ENCODE data around the gene TLCD2.
"Not testable (repeated sequence)": the region's sequence is repeated elsewhere in the genome, so short reads cannot be mapped to it uniquely, and the experiment has no call there.

Gene TLCD2

GRCh38 chr17:1686086-1686485 lies 24.1 kb downstream of the TLCD2 start:
- DNase-seq (ENCODE audit: low read depth), result no peak

GRCh38 chr17:1684378-1685189 lies 25.6 kb downstream of the TLCD2 start, which contains the start of gene PRPF8:
PRPF8 (minus strand) TSS chr17:1684867; CDS start chr17:1684571, 296 bp downstream.
- DNase-seq (ENCODE audit: low read depth), result peak; percentile 95

GRCh38 chr17:1683459-1683858 lies 26.7 kb downstream of the TLCD2 start:
- no peak for DNase-seq (ENCODE audit: low read depth)

GRCh38 chr17:1676401-1676800 lies 33.8 kb downstream of the TLCD2 start:
- no peak for DNase-seq (ENCODE audit: low read depth)

GRCh38 chr17:1673041-1673785 lies 37.0 kb downstream of the TLCD2 start:
- no peak for DNase-seq (ENCODE audit: low read depth)

GRCh38 chr17:1663934-1664333 lies 46.2 kb downstream of the TLCD2 start:
- not testable (repeated sequence) for DNase-seq (ENCODE audit: low read depth)

GRCh38 chr17:1661045-1661444 lies 49.1 kb downstream of the TLCD2 start:
- no peak for DNase-seq (ENCODE audit: low read depth)

- no peak for DNase-seq (ENCODE audit: low read depth)
These were observed 52.1 kb downstream of the TLCD2 start for GRCh38 chr17:1658100-1658499.

GRCh38 chr17:1653735-1654134 lies 56.4 kb downstream of the TLCD2 start:
- no peak for DNase-seq (ENCODE audit: low read depth)

GRCh38 chr17:1652794-1653193 lies 57.4 kb downstream of the TLCD2 start:
- not testable (repeated sequence) for DNase-seq (ENCODE audit: low read depth)
